COLO829 (cell line): ENCODE measurements around the gene TMEM114.

Experiments used
- DNase-seq: peaks from one replicate; pipeline ENCODE4 v3.0.0; 2012; ENCODE audit warnings: low spot score

The TMEM114 gene

DNA sequence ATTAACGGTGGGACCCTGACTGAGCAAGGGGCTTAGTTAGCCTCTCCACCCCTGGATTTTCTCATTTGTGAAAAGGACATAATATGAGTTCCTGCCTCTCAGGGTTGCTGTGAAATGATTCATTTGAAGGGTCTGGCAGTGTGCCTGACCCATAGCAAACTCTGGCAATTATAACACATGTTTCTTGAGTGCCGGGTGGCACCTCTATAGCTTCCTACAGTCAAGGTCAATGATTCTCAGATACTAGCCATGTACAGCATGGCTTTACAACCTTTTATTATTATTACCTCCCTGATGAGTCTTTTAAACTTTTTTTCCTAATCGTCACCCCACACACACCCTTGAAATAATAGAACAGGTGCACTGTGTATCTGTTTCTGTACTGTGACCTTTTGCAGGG is 42.1 kb downstream of the TMEM114 start:
- no peak for DNase-seq

DNA sequence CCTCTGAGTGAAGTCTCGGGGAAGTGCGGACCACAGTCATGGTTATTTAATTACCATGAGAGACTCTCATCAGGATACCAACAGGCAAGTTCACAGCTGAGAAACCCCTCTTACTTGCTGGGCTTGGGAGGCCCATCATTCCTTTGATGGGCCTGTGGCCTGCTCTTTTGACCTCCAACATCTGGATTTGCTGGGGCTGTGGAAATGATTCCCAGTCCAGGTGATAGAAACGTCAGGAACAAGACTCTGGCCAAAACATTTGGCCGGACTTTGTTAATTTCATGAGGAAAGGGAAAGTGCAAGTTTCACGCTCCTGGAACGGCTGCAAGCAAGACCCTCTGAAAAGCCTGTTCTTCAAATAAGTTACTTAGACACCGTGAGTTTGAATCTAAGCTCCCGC is 42.5 kb downstream of the TMEM114 start:
- DNase-seq, result no peak

DNA sequence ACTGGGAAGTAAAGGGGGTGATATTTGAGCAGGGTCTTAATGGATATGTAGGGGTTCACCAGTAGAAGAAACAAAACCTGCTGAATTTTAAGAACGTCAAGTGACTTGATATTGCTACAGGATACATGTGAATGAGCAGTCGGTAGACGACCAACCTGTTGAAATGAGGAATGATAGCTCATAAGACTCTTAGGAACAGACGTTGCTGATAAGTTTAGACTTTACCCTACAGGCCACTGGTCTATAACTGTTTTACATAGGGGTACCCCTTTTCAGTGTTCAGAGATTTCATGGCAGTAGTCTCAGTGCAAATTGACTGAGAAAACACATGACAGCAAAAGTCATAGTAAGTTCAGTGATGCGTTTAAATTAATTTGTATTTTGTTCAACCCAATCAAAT is 45.9 kb downstream of the TMEM114 start:
- no peak for DNase-seq

DNA sequence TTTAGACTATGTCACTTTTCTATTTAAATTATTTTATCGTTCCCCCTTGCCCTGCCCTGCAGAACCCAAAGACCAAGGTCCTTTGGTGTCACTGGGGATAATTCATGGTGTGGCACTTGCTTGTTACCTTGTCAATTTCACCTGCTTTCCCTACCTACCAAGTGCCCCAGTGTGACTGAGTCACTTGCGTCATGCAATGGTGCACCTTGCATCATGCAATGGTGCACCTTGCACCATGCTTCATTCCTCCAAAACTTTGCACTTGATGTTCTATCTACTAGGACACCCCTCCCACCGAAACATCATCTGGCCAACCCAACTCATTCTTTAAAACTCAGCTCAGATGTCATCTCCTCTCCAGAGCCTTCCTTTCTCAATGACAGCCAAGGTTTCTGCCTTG is 47.1 kb downstream of the TMEM114 start:
- no peak for DNase-seq

DNA sequence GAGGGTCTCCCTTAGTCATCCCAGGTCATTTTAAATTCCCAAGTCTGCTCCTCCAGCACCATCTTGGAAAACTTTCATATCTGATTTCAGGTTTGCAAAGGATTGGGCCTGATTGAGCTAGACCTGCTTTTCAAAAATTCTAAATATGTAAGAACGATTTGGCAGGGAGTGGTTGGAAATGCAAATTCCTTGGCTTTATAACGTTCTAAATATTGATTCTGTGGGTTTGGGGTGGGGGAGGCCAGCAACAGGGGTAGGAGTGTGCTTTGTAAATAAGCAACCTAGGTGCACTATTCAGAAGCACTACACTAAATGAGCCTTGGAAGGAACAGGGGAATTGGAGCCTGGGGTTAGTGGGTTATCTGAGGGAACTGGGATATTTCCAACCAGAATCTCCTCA is 47.9 kb downstream of the TMEM114 start:
- no peak for DNase-seq

DNA sequence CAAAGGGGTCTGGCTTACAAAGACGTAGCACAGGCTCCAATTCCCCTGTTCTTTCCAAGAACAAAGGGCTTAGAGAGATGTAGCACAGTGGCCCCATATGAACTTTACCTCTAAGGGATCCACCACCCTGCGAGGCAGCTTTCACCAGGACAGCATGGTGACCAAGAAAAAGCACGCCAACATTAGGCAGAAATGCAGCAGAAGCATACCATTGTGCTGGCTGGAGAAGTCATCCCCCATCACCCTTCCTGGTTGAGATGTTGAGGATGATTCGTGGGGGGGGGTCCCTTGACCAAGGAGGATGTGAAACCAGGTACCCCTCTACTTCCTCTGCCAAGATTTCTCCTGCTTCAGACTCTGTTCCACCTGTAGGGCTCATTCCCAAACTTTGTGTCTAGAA is 48.4 kb downstream of the TMEM114 start:
- no peak for DNase-seq

DNA sequence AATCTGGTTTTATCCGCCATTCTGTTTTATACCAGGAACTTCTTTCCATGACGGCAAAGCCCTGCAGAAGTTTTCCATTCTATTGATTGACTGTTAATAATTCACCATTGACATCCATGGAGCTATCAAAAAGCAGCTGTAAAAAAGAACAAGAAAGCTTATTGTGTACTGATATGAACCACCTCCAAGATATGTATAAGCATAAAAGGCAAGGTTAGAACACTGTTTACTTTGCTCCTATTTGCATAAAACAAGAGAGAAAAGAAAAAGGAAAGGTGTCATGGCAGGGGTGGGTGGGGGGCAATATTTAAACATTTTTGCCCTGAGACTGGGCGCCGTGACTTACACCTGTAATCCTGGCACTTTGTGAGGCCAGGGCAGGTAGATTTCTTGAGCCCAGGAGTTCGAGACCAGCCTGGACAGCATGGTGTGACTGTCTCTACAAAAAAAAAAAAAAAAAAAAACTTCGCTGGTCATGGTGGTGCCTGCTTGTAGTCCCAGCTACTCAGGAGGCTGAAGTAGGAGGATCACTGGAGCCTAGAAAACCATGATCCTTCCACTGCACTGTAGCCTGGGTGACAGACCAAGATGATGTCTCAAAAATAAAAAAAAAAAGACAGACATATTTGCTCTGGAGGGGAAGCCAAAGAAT is 52.5 kb downstream of the TMEM114 start:
- no peak for DNase-seq

DNA sequence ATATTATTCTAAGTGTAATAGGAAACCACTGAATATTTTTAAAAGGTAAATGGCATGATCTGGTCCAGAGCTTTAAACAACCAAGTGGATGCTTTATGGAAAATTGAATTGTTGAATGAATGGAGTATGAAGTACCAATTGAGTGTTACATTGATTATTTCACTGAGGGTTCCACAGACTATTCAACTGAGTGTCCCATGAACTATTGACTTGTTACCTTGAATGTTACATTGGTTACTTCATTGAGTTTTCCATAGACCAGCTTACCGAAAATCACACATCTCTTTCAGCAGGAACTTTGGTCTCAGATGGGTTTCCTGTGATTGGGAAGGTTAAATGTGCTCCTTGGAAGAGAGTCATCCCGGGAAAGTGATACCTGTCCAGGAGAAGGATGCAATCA is 56.8 kb downstream of the TMEM114 start:
- no peak for DNase-seq

DNA sequence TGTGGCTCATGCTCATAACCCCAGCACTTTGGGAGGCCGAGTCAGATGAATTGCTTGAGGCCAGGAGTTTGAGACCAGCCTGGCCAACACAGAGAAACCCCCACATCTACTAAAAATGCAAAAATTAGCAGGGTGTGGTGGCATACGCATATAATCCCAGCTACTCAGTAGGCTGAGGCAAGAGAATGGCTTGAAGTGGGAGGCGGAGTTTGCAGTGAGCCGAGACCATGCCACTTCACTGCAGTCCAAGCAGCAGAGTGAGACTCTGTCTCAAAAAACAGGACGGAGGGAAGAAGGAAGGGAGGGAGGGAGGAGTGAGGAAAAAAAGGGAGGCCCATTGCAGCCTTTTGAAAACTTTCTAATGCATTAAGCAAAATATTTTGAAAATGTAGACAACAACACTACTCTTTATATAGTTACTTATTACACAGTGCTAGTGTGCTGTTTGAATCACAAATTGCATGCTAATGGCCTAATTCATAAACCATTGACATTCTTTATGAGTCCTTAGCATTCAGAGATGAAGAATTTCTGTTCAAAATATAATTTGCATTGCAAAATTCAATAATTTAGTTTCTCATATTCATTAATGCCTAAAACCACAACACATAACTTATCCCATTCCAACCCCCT is 59.4 kb downstream of the TMEM114 start:
- no peak for DNase-seq

DNA sequence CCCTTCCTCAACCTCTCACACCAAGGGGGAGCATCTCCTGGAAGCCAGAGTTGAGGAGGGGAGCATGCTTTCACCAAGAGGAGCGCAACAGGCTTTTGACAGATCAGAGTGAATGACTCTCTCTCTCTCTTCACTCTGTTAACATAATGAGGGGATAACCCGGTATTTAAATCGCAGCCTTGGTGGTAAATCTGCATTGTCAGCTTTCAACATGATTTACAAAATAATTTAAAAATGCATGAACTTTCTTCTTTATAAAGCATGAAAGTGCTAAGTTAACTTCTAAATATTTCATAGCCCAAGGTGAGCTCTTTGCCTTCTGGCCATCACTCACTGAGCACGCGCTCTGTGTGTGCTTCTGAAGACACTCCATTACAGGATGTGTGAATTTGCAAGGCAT is 61.8 kb downstream of the TMEM114 start:
- no peak for DNase-seq

DNA sequence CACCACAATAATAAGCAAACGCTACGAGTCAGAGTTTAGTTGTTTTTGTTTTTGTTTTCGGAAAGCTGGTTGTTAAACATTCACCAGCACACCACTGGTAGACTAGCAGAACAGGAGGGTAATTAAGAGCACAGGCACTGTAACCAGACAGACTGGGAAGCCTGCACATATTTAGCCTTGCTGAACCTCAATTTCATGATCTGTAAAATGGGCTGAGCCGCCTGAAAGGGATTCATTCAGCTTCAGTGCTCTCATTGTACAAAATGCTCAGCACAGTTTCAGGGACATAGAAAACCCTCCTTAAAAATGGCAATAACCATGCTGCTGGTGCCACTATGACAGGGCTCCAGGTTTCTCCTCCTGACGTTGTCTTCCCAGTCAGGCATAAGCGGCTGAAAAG is 66.4 kb downstream of the TMEM114 start:
- DNase-seq, result no peak

DNA sequence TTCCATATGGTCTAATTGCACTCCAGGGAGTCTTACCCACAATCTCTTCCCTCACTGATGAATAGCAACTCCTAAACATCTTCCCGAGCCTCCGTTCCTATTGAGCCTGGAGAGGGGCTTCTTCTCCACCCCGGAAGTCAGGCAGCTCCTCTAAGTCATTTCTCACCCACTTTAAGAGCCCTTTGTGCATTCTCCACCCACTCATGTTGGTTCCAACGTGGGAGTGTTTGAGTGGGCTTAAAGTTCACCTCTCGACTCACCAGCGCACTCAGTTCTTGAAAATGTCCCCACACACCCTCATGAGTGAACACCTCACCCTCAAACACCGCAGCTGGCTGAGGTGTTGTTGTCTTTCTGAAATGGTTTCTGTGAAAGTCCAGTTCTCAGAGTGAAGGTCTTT is 67.6 kb downstream of the TMEM114 start:
- DNase-seq, result no peak

DNA sequence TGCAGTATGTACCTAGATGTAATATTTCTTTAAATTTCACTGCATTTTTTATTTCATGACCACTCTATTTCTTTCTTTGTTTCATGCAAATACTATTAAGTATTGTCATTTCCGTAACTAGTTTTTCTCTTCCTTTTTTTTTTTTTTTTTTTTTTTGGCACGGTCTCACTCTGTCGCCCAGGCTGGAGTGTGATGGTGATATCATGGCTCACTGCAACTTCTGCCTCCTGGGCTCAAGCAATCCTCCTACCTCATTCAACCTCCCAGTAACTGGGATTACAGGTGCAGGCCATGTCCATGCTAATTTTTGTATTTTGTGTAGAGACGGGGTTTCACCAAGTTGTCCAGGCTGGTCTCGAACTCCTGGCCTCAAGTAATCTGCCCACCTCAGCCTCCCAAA is 70.7 kb downstream of the TMEM114 start:
- DNase-seq, result no peak
